A673 (cell line): Measurements from ENCODE around the gene BSG.

Source experiments
- CTCF ChIP-seq: fragments of 300-800, 200-600 bp; sonication (generic); conservative IDR thresholded peaks from 2 replicates; pipeline ENCODE4 v1.5.1; 2017; ENCODE audit warnings: low read depth, mild to moderate bottlenecking, antibody characterized with exemption, low read length, moderate library complexity, mixed read lengths
- EZH2 ChIP-seq: fragments of 200-600 bp; sonication (generic); IDR thresholded peaks from 2 replicates; pipeline ENCODE4 v1.6.1; 2017; ENCODE audit warnings: borderline replicate concordance, low read depth, mild to moderate bottlenecking, mixed read lengths, antibody characterized with exemption, low read length; ENCODE audit not compliant: poor library complexity, severe bottlenecking

GRCh38 chr19:583198-583967, 11.0 kb downstream of the BSG start:
- TF ChIP-seq CTCF (no peak), EZH2 (no peak)
